HepG2 (cell line): ENCODE data around the gene DUSP22. TPM values are rescaled to one million over a fixed set of nuclear protein-coding genes. Genes with fewer than 3 reads are reported as not detected.

Experiments used
- ATAC-seq: fragments of 200-7000 bp; cut with Tn5 transposase; 3 replicates; pipeline ENCODE4 v1.9.1; 2020; ENCODE audit warnings: mild to moderate bottlenecking, moderate library complexity
- BruUV-seq: library from RNA; stranded (reverse); fragments of 400-500 nt; replicated peaks from 2 replicates; lab custom pipeline; 2021; lab: Mats Ljungman, UMichigan
- CTCF ChIA-PET: fragments of 300-600 bp; formaldehyde crosslinking; extraction: SDS; loops from one replicate; lab custom pipeline; 2021; ENCODE audit warnings: low total read pairs, inconsistent platforms, low intra/inter-chr PET ratio; lab: Yijun Ruan, JAX
- POLR2A ChIA-PET: fragments of 350-600 bp; sonication (Branson Sonifier 250); formaldehyde crosslinking; loops from one replicate; lab custom pipeline; 2020; ENCODE audit warnings: antibody characterized with exemption, inconsistent platforms; lab: Yijun Ruan, JAX
- DNase-seq: peaks from one replicate; pipeline ENCODE4 v3.0.0-alpha.2; 2015; ENCODE audit warnings: low spot score
- FAIRE-seq: peaks from 3 replicates; lab custom pipeline; 2011; peaks lifted over from hg19 to GRCh38; lab: Jason Lieb, UNC
- H2AFZ ChIP-seq: one replicate; pipeline ENCODE4 v1.6.1; 2011; ENCODE audit warnings: low read length, inconsistent platforms
- H3K27ac ChIP-seq: fragments of 300-600 bp; 3 replicates; pipeline ENCODE4 v1.8.0; 2011; ENCODE audit warnings: mixed run types, mild to moderate bottlenecking, mixed read lengths, low read length, inconsistent platforms; ENCODE audit not compliant: insufficient read depth; ENCODE audit errors: extremely low read length
- H3K27me3 ChIP-seq, 2 experiments: fragments of 200-600 bp in 1 of 2; 2 replicates in 1 of 2; 3 replicates in 1 of 2; pipeline versions ENCODE4 v1.6.0 to v1.8.0; 2011; ENCODE audit warnings: low read length in 2 of 2, mild to moderate bottlenecking in 2 of 2, moderate library complexity in 2 of 2, inconsistent platforms in 1 of 2; ENCODE audit not compliant: insufficient read depth in 2 of 2, control insufficient read depth in 1 of 2
- H3K36me3 ChIP-seq, 2 experiments: fragments of 200-600 bp in 1 of 2; replicated peaks in 1 of 2; 2 replicates in 1 of 2; 3 replicates in 1 of 2; pipeline versions ENCODE4 v1.5.1 to v1.8.0; 2011; ENCODE audit warnings: low read length in 2 of 2, inconsistent platforms in 1 of 2; ENCODE audit not compliant: insufficient read depth in 2 of 2, control insufficient read depth in 1 of 2
- H3K4me1 ChIP-seq: 2 replicates; pipeline ENCODE4 v1.5.1; 2012; ENCODE audit warnings: low read length, inconsistent platforms; ENCODE audit not compliant: insufficient read depth
- H3K4me2 ChIP-seq: 2 replicates; pipeline ENCODE4 v1.6.0; 2011; ENCODE audit warnings: low read depth, low read length, inconsistent platforms
- H3K4me3 ChIP-seq, 3 experiments: fragments of 200-600 bp in 1 of 3; sonication (generic), shearing (Covaris generic) in 1 of 3; replicated peaks in 1 of 3; 2 replicates each; pipeline ENCODE4 v1.5.1; 2011 to 2016; ENCODE audit warnings: low read length in 3 of 3, inconsistent platforms in 2 of 3, low read depth in 2 of 3, mild to moderate bottlenecking in 2 of 3, control low read depth in 1 of 3, mixed read lengths in 1 of 3; ENCODE audit not compliant: insufficient read depth in 1 of 3
- H3K79me2 ChIP-seq: one replicate; pipeline ENCODE4 v1.6.1; 2011; ENCODE audit warnings: low read length, inconsistent platforms; ENCODE audit not compliant: insufficient read depth
- H3K9ac ChIP-seq: 2 replicates; pipeline ENCODE4 v1.6.0; 2011; ENCODE audit warnings: mild to moderate bottlenecking, low read depth, low read length, inconsistent platforms; ENCODE audit not compliant: insufficient read depth
- H3K9me3 ChIP-seq: 2 replicates; pipeline ENCODE4 v1.5.1; 2012; ENCODE audit warnings: mild to moderate bottlenecking, low read length
- H4K20me1 ChIP-seq: 2 replicates; pipeline ENCODE4 v1.6.0; 2011; ENCODE audit warnings: inconsistent platforms, mild to moderate bottlenecking, low read length, moderate library complexity; ENCODE audit not compliant: insufficient read depth
- DNMT1 ChIP-seq: sonication (generic); formaldehyde crosslinking; IDR thresholded peaks from 2 replicates; pipeline ENCODE4 v1.5.1; 2020; ENCODE audit warnings: mild to moderate bottlenecking, missing genetic modification reagents
- ELF1 ChIP-seq: sonication (generic); formaldehyde crosslinking; IDR thresholded peaks from 2 replicates; pipeline ENCODE4 v1.4.0; 2020; ENCODE audit warnings: missing genetic modification reagents
- JDP2 ChIP-seq: sonication (generic); formaldehyde crosslinking; IDR thresholded peaks from 2 replicates; pipeline ENCODE4 v1.8.1; 2022; ENCODE audit warnings: missing genetic modification reagents, borderline replicate concordance
- KDM4B ChIP-seq: sonication (generic); formaldehyde crosslinking; IDR thresholded peaks from 2 replicates; pipeline ENCODE4 v1.4.0; 2020; ENCODE audit warnings: missing genetic modification reagents
- ZC3H13 ChIP-seq: sonication (generic); formaldehyde crosslinking; IDR thresholded peaks from 2 replicates; pipeline ENCODE4 v1.8.1; 2023; ENCODE audit warnings: mild to moderate bottlenecking, missing genetic modification reagents, moderate library complexity
- WGBS: methylation state at CpG from one replicate; pipeline ENCODE4 v1.1.6; 2017; ENCODE audit warnings: low lambda C conversion rate; 5-methylcytosine and 5-hydroxymethylcytosine counted together
- in situ Hi-C: cut with HindIII; loops from 2 replicates; pipeline ENCODE4 v1.10.0; 2017; ENCODE audit warnings: low pct_unique_long_range_greater_than_20kb; ENCODE audit not compliant: extremely low pct_ligation_motif_present
- intact Hi-C: fragments of 100-400 bp; cut with micrococcal nuclease; formaldehyde crosslinking; loops from one replicate; pipeline ENCODE4 v1.10.0; 2022; ENCODE audit not compliant: unreplicated experiment
- polyA plus RNA-seq, 8 experiments: library from polyadenylated mRNA; depleted of rRNA in 3 of 8; stranded (reverse) in 7 of 8; unstranded in 1 of 8; fragments of >200 nt; fragmentation: Illumina TruSeq in 4 of 8; extraction: Trizol in 4 of 8; gene quantifications; 2 replicates each; pipeline versions ENCODE4 v1.2.1 to v1.2.3, GENCODE V29; 2011 to 2016; ENCODE audit warnings: low read depth in 4 of 8, missing spikeins in 1 of 8, mixed read lengths in 1 of 8; ENCODE audit not compliant: insufficient read depth in 1 of 8
- total RNA-seq, 5 experiments: library from RNA; depleted of rRNA; stranded (reverse); fragments of >200 nt; fragmentation: Illumina TruSeq; extraction: Trizol; gene quantifications; 2 replicates each; pipeline ENCODE4 v1.2.3, GENCODE V29; 2016; ENCODE audit warnings: low read depth in 1 of 5
- TF ChIP-seq, protein P1 (sequence below): sonication (generic); formaldehyde crosslinking; IDR thresholded peaks from 2 replicates; pipeline ENCODE4 v1.8.0; 2023; ENCODE audit warnings: mild to moderate bottlenecking, missing genetic modification reagents
- TF ChIP-seq, protein P2 (sequence below): sonication (generic); formaldehyde crosslinking; IDR thresholded peaks from 2 replicates; pipeline ENCODE4 v1.9.0; 2022; ENCODE audit warnings: missing genetic modification reagents, mild to moderate bottlenecking, borderline replicate concordance

The DUSP22 gene
- total and polyA plus RNA-seq, 2 of the 13 experiments (the other 11 are each of a cell fraction or from before 2014, with no cell fraction given), result 20.2 to 32.8 TPM

DNA sequence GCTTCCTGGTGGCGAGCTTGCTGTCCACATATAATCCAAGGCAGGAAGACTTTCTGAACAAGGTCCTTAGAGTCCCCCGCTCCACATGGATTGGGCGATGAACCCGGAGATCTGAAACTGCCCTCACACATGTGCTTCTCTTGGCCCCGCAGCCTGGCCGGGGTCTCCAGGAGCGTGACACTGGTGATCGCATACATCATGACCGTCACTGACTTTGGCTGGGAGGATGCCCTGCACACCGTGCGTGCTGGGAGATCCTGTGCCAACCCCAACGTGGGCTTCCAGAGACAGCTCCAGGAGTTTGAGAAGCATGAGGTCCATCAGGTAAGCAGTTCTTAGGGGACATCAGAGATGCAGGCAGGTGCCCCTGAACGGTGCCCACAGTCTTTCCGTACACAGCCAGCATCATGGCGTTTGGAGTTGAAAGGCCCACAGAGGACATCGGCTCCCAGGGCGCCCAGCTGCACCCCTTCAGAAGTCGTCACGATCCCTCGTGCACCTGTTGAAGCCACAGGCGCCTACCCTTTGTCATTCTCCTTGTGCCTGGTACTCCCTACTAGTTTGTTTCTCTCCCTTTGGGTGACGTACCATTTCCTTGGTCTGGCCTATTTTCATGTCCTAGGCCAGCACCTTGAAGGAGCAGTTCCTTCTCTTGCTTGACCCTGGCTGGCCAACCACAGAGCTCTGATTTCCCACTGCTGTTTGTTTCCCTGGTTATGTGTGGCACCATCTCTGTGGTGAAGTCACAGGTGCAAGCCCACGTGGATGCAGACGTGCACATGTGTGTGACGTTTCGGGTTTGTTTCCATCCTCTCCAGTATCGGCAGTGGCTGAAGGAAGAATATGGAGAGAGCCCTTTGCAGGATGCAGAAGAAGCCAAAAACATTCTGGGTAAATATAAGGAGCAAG, 55.9 kb downstream of the DUSP22 start (continued):
- TF ChIP-seq, protein P1, sequence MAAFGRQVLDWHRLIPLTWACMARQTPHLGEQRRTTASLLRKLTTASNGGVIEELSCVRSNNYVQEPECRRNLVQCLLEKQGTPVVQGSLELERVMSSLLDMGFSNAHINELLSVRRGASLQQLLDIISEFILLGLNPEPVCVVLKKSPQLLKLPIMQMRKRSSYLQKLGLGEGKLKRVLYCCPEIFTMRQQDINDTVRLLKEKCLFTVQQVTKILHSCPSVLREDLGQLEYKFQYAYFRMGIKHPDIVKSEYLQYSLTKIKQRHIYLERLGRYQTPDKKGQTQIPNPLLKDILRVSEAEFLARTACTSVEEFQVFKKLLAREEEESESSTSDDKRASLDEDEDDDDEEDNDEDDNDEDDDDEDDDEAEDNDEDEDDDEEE (CRISPR knock-in tag), result no peak
- TF ChIP-seq ELF1 (CRISPR knock-in tag), result no peak
- 0 out of 2 replicates have a peak, but pooled peaks have one; percentile 28 for TF ChIP-seq DNMT1 (CRISPR knock-in tag)
- no peak for TF ChIP-seq KDM4B

DNA sequence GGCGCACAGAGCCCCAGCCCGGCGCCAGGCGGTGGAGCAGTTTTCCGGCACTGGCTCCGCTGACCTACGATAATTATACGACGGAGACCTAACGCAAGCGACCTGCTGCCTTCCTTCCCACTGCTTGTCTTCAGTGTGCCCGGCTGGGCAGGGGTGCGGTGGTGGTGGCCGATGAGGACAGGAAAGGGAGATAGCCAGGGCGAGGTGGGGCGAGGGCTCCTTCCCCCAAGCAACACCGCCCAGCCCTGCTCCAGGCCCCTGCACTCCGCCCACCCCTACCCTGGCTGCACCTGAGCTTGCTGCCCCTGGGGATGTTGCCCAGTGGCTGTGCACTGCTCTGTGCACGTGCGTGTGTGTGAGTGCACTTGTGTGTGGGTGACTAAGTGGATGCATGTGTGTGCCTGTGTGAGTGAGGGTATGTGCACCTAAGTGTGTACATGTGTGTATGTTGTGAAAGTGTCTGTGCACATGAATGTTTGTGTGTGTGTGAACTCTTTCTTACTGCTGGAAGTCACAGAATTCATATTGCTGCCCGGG, 56.6 kb downstream of the DUSP22 start:
- Histone ChIP-seq H3K79me2 (no peaks in the 10 kb centered on the region), H4K20me1 (no peaks in the 10 kb centered on the region), H2AFZ (no peak overlapping the region), H3K4me1 (no peaks in the 10 kb centered on the region), H3K36me3 (peaks cover 0 to 1% of the 10 kb centered on the region in 2 experiments; a peak in 2 of 5 replicates), H3K27ac (no peak overlapping the region), H3K4me2 (no peak overlapping the region), H3K27me3 (no peaks in the 10 kb centered on the region; a peak in 1 of 5 replicates), H3K4me3 (no peak overlapping the region), H3K9me3 (no peaks in the 10 kb centered on the region), H3K9ac (no peak overlapping the region)
- WGBS, result 74% methylated on average over 21 of the region's 21 CpGs
- no peak for FAIRE-seq
- intact Hi-C loops (no loop called here), in situ Hi-C loops (no loop called here)
- no peak for ATAC-seq
- ChIA-PET CTCF (no interaction called here), POLR2A (no interaction called here)
- DNase-seq, result no peak
- TF ChIP-seq ZC3H13 (CRISPR knock-in tag), result 0 out of 2 replicates have a peak, but pooled peaks have one; percentile 23
- TF ChIP-seq, protein P2, sequence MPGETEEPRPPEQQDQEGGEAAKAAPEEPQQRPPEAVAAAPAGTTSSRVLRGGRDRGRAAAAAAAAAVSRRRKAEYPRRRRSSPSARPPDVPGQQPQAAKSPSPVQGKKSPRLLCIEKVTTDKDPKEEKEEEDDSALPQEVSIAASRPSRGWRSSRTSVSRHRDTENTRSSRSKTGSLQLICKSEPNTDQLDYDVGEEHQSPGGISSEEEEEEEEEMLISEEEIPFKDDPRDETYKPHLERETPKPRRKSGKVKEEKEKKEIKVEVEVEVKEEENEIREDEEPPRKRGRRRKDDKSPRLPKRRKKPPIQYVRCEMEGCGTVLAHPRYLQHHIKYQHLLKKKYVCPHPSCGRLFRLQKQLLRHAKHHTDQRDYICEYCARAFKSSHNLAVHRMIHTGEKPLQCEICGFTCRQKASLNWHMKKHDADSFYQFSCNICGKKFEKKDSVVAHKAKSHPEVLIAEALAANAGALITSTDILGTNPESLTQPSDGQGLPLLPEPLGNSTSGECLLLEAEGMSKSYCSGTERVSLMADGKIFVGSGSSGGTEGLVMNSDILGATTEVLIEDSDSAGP, result 0 out of 2 replicates have a peak, but pooled peaks have one; percentile 3
- TF ChIP-seq JDP2 (CRISPR knock-in tag), result no peak
- no TSS peak for BruUV-seq
